Nephron progenitor cell (in vitro differentiated cells): Measurements from ENCODE around the gene TLE3.

ENCODE experiments used
- DNase-seq: peaks from one replicate; pipeline ENCODE4 v3.0.0; 2021
- H3K27ac Mint-ChIP-seq: 2 replicates; pipeline ENCODE4 v1.8.0; 2021; ENCODE audit warnings: mild to moderate bottlenecking, moderate library complexity, mixed read lengths
- H3K27me3 Mint-ChIP-seq: 2 replicates; pipeline ENCODE4 v1.8.0; 2021; ENCODE audit warnings: mild to moderate bottlenecking, low read depth, mixed read lengths; ENCODE audit not compliant: poor library complexity
- H3K36me3 Mint-ChIP-seq: 2 replicates; pipeline ENCODE4 v1.8.0; 2021; ENCODE audit warnings: low read depth, mixed read lengths
- H3K4me1 Mint-ChIP-seq: 2 replicates; pipeline ENCODE4 v1.8.0; 2021; ENCODE audit warnings: mixed read lengths
- H3K4me3 Mint-ChIP-seq: 2 replicates; pipeline ENCODE4 v1.8.0; 2021; ENCODE audit warnings: mild to moderate bottlenecking, moderate library complexity, mixed read lengths
- H3K9me3 Mint-ChIP-seq: 2 replicates; pipeline ENCODE4 v1.8.0; 2021; ENCODE audit warnings: mild to moderate bottlenecking, moderate library complexity, mixed read lengths
- TF ChIP-seq, protein P1 (sequence below): fragments of 200-600 bp; sonication (generic); IDR thresholded peaks from 2 replicates; pipeline ENCODE4 v1.5.0; 2021; ENCODE audit warnings: antibody characterized with exemption

The TLE3 gene

DNA sequence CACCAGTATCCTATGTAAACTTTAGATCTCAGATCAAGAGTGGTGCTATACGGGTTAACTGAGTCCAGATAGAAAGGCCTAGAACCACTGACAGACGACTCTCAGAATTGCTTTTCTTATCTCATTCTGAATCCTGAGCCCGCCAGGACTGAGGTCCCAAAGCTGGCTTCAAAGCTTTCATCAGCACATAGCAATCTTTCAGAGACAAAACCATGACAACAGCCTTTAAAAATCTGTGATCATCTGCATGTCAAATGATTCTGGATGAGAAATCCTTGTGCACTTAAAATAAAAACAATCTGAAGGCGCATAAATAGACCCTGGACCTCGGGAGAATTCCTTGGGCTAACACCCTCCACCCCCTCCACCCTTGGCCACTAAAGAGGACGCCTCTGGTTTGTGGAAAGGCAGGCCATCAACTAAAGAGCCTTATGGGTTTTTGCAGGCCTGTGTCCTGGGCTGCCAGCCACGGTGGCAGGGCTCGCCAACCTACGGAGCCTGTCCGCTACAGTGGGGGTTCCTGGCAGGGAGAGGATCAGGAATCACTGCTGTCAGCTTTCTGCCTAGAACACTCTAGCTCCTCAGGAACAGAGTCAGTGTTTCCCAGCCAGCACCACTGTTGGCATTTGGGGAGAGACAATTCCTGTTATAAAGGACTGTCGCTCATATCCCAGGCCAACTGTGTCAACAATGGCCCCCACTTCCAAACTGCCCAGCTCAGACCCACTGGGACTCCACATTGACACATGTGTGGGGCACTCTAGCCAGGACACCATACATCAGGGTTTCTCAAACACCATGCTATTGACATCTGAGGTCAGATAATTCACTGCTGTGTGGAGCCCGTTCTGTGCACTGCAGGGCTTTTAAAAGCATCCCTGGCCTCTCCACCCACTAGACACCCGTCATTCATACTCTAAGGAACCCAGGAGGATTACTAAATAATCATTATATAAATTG lies 20.2 kb downstream of the TLE3 start:
- Mint-ChIP-seq H3K9me3 (no peaks in the 10 kb centered on the region), H3K27me3 (peaks cover 12% of the 10 kb centered on the region), H3K4me3 (no peak overlapping the region), H3K27ac (no peak overlapping the region), H3K36me3 (peaks cover 57% of the 10 kb centered on the region), H3K4me1 (peaks cover 84% of the 10 kb centered on the region)
- DNase-seq = no peak
- TF ChIP-seq, protein P1, sequence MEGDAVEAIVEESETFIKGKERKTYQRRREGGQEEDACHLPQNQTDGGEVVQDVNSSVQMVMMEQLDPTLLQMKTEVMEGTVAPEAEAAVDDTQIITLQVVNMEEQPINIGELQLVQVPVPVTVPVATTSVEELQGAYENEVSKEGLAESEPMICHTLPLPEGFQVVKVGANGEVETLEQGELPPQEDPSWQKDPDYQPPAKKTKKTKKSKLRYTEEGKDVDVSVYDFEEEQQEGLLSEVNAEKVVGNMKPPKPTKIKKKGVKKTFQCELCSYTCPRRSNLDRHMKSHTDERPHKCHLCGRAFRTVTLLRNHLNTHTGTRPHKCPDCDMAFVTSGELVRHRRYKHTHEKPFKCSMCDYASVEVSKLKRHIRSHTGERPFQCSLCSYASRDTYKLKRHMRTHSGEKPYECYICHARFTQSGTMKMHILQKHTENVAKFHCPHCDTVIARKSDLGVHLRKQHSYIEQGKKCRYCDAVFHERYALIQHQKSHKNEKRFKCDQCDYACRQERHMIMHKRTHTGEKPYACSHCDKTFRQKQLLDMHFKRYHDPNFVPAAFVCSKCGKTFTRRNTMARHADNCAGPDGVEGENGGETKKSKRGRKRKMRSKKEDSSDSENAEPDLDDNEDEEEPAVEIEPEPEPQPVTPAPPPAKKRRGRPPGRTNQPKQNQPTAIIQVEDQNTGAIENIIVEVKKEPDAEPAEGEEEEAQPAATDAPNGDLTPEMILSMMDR = no peak

DNA sequence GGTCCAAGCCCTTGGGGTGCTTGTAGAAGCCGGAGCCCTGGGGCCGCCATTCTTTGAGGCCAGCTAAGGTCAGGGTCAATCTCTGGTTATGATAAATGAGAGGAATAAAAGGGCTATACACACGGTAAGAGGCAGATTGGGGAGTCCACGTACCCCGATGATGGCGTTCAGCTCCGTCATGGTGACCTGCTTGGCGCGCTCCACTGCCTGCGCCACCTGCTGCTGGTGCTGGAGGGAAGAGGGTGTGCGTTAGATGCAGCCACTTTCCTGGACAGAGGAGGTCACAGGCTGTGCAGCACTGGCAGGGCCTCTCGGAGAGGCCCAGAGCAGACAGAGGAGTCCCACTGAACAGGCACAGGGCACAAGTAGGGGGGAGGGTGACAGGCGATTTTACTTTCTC lies 23.3 kb downstream of the TLE3 start:
- H3K4me3 Mint-ChIP-seq = no peak overlapping the region
- peaks cover 71% of the 10 kb centered on the region for H3K36me3 Mint-ChIP-seq
- no peak overlapping the region for H3K27ac Mint-ChIP-seq
- DNase-seq = no peak
- TF ChIP-seq, protein P1 = no peak
- peaks cover 74% of the 10 kb centered on the region for H3K4me1 Mint-ChIP-seq
- peaks cover 12% of the 10 kb centered on the region for H3K27me3 Mint-ChIP-seq
- H3K9me3 Mint-ChIP-seq = no peaks in the 10 kb centered on the region

DNA sequence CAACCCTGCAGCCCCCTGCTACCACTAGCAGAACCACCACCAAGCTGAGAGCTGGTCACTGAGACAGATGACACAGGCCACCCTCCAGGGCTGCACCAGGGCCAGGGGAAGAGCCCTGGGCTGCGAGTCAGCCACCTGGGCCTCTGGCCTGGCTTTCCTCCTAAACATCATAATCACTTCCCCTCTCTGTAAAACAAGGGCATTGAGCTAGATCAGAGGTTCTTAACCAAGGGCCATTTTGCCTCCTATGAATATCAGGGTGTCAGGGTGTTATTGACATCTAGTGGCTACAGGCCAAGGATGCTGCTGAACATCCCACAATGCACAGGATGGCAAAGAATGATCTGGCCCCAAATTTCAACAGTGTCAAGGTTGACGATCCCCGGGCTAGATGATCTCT lies 25.2 kb downstream of the TLE3 start:
- no peak for DNase-seq
- Mint-ChIP-seq H3K4me1 (peaks cover 56% of the 10 kb centered on the region), H3K4me3 (no peak overlapping the region), H3K27ac (no peak overlapping the region), H3K27me3 (peaks cover 20% of the 10 kb centered on the region), H3K9me3 (no peaks in the 10 kb centered on the region), H3K36me3 (peaks cover 86% of the 10 kb centered on the region)
- TF ChIP-seq, protein P1 = no peak

DNA sequence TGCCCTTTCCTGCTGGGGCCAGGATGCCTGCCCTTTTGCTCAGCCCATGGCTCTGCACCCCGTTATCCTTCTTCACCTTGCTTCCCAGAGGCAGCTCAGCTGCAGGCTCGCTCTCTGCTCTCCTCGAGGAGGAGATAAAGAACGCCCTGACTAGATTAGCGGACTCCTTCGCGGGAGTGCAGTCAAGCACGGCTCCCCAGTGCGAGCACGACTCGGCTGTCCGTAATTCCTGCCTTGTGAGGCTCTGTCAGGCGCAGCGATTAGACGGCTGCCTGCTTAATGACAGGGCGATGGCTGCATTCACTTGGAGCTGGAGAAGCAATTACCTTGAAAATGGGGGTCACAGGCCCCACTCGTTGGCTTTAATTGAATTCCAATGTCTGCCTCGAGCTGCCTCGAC lies 25.9 kb downstream of the TLE3 start:
- DNase-seq = peak; percentile 62
- peaks cover 92% of the 10 kb centered on the region for H3K36me3 Mint-ChIP-seq
- peak overlapping the region; percentile 49 for H3K4me3 Mint-ChIP-seq

DNA sequence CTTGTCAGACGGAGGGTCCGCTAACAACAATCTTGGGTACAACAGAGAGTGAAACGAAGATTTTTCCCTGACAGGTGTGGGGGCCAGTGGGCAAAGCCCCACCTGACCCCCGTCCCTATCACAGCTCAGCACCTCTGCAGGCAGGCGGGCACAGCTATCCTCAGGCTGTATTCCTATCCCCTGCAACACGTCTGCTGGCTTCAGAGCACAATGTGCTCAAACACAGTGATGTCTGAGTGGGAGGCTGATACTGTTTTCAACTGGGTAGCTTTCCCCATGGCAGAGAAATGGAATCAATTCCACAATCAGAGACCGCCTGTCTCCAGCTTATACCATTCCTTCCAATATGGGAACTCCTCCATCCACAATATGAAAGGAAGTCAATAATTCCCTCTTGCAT lies 28.0 kb downstream of the TLE3 start:
- peaks cover 62% of the 10 kb centered on the region for H3K4me1 Mint-ChIP-seq
- peaks cover 17% of the 10 kb centered on the region for H3K27me3 Mint-ChIP-seq
- H3K9me3 Mint-ChIP-seq = no peaks in the 10 kb centered on the region
- TF ChIP-seq, protein P1 = no peak
- no peak overlapping the region for H3K4me3 Mint-ChIP-seq
- H3K36me3 Mint-ChIP-seq = peaks cover 83% of the 10 kb centered on the region
- no peak for DNase-seq
- H3K27ac Mint-ChIP-seq = no peak overlapping the region

More for the DNA sequence above, 25.9 kb downstream of the TLE3 start:
- peaks cover 61% of the 10 kb centered on the region for H3K4me1 Mint-ChIP-seq
- no peak overlapping the region for H3K27ac Mint-ChIP-seq
- no peaks in the 10 kb centered on the region for H3K9me3 Mint-ChIP-seq
- H3K27me3 Mint-ChIP-seq = peaks cover 20% of the 10 kb centered on the region
- TF ChIP-seq, protein P1 = no peak
